Ovary (tissue), 9 donors: ENCODE measurements around the gene PODXL. TPM values are rescaled to one million over a fixed set of nuclear protein-coding genes. Genes with fewer than 3 reads are reported as not detected.
A peak's percentile ranks its signal among the peaks of the same experiment; 100 is the strongest.

ENCODE experiments used
- DNase-seq, 5 donors: peaks; one replicate each; pipeline ENCODE4 v3.0.0-alpha.2; 2019 to 2020
- H3K27ac ChIP-seq, 2 donors: fragments of 200-600 bp; one replicate each; pipeline versions ENCODE4 v1.5.1 to v1.8.0; 2019 to 2022
- H3K27me3 ChIP-seq: fragments of 200-600 bp; one replicate; pipeline ENCODE4 v1.8.0; 2022
- H3K36me3 ChIP-seq: fragments of 200-600 bp; sonication (generic); one replicate; pipeline ENCODE4 v1.5.1; 2019
- H3K4me1 ChIP-seq: one replicate; pipeline ENCODE4 v1.8.1; 2013; ENCODE audit warnings: mild to moderate bottlenecking, moderate library complexity; ENCODE audit not compliant: insufficient read depth
- H3K4me3 ChIP-seq: fragments of 200-600 bp; sonication (generic); one replicate; pipeline ENCODE4 v1.5.1; 2017
- H3K9me3 ChIP-seq, 2 donors: fragments of 200-600 bp in 1 of 2; sonication (generic) in 1 of 2; one replicate each; pipeline versions ENCODE4 v1.5.1 to v1.8.1; 2013 to 2019; ENCODE audit warnings: mild to moderate bottlenecking in 1 of 2, moderate library complexity in 1 of 2
- CTCF ChIP-seq, 3 donors: fragments of 450-650 bp in 2 of 3; fragments of 200-600 bp in 1 of 3; IDR thresholded peaks; one replicate each; pipeline versions ENCODE4 v1.5.1 to v1.8.0; 2016 to 2022; ENCODE audit warnings: antibody characterized with exemption in 3 of 3, mild to moderate bottlenecking in 1 of 3
- EP300 ChIP-seq: sonication (generic); formaldehyde crosslinking; IDR thresholded peaks from one replicate; pipeline ENCODE4 v1.6.1; 2017; ENCODE audit warnings: antibody characterized with exemption
- POLR2A ChIP-seq: fragments of 450-650 bp; IDR thresholded peaks from one replicate; pipeline ENCODE4 v1.6.1; 2017; ENCODE audit warnings: antibody characterized with exemption, mild to moderate bottlenecking, moderate library complexity
- WGBS, 3 donors: extraction: QIAGEN DNeasy Blood & Tissue Kit in 1 of 3; methylation state at CpG; one replicate each; pipeline versions ENCODE4 v1.1.5 to v1.1.7; 2013 to 2017; 5-methylcytosine and 5-hydroxymethylcytosine counted together
- intact Hi-C, 4 donors: fragments of 100-400 bp; cut with DNase I; formaldehyde crosslinking; loops; one replicate each; pipeline versions ENCODE4 v1.11.0 to v1.15.1; 2022 to 2023
- polyA plus RNA-seq, 2 donors: library from polyadenylated mRNA; stranded (reverse); fragments of 200-250 nt in 1 of 2; fragments of 350-450 nt in 1 of 2; fragmentation: Illumina TruSeq in 1 of 2; extraction: RNeasy Lipid Tissue Mini Kit (QIAGEN cat#74804) in 1 of 2; gene quantifications; one replicate each; pipeline ENCODE4 v1.2.3, GENCODE V29; 2013 to 2014
- total RNA-seq, 7 donors: library from RNA; depleted of rRNA in 2 of 7; stranded (reverse); fragments of >200 nt in 2 of 7; fragmentation: NEBNext Ultra II Directional in 3 of 7; extraction: Animal tissue kit (Norgen Biotek cat#: 25700) in 3 of 7; gene quantifications; one replicate each; pipeline versions ENCODE4 v1.1.0 to v1.2.4, GENCODE V29; 2016 to 2023
- donor health status: DM: no; HTN: no; CAD: no; lungs with moderate emphysema.
- donor health status: DM: no; HTN: no; CAD: no.
- donor health status: Bipolar disorder and iron deficiency.
- donor health status: DM: yes; HTN: yes; CAD: no.
- donor health status: DM: no; HTN: no; CAD: no.
- donor health status: DM: yes; HTN: yes; CAD: no.

The PODXL gene
- total and polyA plus RNA-seq, 9 donors: 13.2 to 85.1 (median 34.8) TPM

DNA sequence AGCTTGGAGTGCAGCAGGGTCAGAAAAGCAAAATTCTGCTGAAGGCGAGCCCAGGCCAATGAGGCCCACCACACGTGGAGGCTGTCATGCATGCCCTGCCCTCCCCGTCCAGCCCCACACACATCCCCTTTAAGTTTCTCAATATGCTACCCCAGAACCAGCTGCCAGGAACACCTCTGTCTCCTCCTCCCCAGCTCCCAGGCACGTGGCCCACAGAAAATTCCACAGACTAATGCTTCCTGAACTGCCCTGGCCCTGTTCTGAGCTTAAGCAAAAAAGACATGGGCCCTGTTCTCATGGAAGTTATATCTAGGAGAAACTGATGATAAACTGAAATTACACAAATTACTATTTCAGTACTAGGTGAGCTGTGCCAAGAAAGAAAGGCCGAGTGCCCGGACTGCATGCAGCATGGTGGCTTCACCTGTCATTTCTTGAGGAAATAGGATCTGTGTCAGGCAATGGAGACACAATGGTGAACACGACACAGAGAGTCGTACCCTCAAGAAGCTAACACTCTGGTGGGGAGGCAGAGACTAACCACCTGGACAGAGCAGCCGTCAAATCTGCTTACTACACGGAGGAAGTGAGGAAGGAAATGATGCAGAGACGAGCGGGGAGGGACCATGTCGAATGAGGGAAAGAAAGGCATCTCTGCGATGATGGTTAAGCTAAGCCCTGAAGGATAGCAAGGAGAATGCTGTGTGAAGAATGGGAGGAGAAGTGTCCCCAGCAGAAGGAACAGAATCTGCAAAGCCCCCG, 44.5 kb downstream of the PODXL start:
- WGBS, 3 donors: 65 to 74% (median 69%) methylated on average over 15 of the region's 15 CpGs
- intact Hi-C loops: loop anchor here in 1 of 4 donors (10.0 kb wide), 1 partner anchor 617 kb away; no protein-coding TSS in a partner anchor
- Histone ChIP-seq H3K4me1 (peaks cover 2% of the 10 kb centered on the region), H3K4me3 (no peak overlapping the region), H3K27ac (no peak overlapping the region), H3K27me3 (no peaks in the 10 kb centered on the region), H3K9me3 (no peaks in the 10 kb centered on the region), H3K36me3 (no peaks in the 10 kb centered on the region)
- peak in 2 of 5 donors; percentile 42 to 52 for DNase-seq
- TF ChIP-seq CTCF (IDR thresholded peaks at IDR 0.05): no peak
- TF ChIP-seq EP300: no peak
- TF ChIP-seq POLR2A: no peak

GRCh38 chr7:131511071-131511470, 45.4 kb downstream of the PODXL start:
- TF ChIP-seq EP300 (no peak), POLR2A (no peak), CTCF (IDR thresholded peaks at IDR 0.05) (no peak)
- H3K4me3 ChIP-seq: no peak overlapping the region
- peak in 1 of 5 donors; percentile 32 for DNase-seq
- no peak overlapping the region for H3K27ac ChIP-seq
- intact Hi-C loops: loop anchor here in 1 of 4 donors (10.0 kb wide), 1 partner anchor 616 kb away; no protein-coding TSS in a partner anchor
- no peaks in the 10 kb centered on the region for H3K36me3 ChIP-seq
- no peaks in the 10 kb centered on the region for H3K9me3 ChIP-seq
- H3K27me3 ChIP-seq: no peaks in the 10 kb centered on the region
- peaks cover 2% of the 10 kb centered on the region for H3K4me1 ChIP-seq
- 83 to 90% (median 86%) methylated on average over 9 of the region's 9 CpGs for WGBS, 3 donors

DNA sequence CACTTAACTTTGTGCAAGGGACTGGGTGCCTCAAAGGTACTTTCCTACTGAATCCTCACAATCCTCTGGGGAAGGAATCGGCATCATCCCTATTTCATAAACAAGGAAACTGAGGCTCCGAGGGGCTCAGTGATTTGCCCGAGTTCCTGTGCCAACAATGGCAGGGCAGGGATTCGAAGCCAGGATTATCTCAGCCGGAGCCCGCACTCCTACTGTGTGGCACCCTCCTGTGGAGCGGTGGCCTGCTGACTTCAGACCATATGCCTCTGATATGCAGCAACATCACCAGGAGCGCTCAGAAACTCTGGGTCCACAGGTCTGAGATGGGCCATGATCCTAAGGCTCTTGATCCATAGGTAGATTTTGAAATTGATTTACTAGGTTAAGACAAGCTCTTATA, 46.6 kb downstream of the PODXL start:
- DNase-seq: peak in 1 of 5 donors; percentile 33
- no peaks in the 10 kb centered on the region for H3K36me3 ChIP-seq
- H3K4me3 ChIP-seq: no peak overlapping the region
- no peaks in the 10 kb centered on the region for H3K27me3 ChIP-seq
- intact Hi-C loops: loop anchor here in 3 of 4 donors (2.0 to 10.0 kb wide), 5 partner anchors 143 to 615 kb away; no protein-coding TSS in a partner anchor
- 94 to 99% (median 96%) methylated on average over 8 of the region's 8 CpGs for WGBS, 3 donors
- no peak overlapping the region for H3K27ac ChIP-seq
- TF ChIP-seq EP300 (no peak), POLR2A (no peak), CTCF (IDR thresholded peaks at IDR 0.05) (no peak)
- peaks cover 2% of the 10 kb centered on the region for H3K4me1 ChIP-seq
- no peaks in the 10 kb centered on the region for H3K9me3 ChIP-seq

DNA sequence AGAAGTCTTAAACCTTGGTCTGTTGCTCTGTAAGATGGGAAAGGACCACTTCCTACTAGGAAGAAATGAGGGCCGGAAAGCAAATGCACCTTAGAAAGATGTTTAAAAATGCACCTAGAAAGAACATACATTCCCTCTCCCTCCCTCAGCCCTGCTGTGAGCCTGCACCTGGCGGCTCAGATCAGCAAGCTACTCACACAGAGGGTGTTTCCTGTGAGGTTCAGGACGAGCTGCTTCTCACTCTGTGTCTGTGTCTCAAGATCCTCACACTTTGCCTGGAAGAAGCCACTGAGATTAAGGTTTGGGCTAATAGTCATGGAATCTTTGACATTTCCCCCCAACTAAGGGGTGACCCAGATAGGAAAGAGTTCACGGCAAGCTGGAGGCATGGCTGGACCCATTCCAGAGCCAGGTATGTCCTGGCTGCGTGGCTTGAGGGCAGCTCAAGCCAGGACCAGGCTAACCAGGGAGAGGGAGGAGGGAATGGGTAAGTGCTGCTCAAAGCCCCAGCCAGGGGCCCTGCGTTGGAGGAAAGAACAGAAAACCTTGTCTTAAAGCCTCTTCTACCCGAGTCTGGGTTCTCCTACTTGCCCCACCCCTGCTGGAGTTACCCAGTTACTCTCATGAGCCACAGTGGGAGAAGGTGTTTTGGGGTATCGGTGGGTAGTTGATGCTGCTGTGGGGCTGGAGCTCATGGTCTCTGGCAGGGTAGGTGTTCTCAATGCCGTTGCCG, 47.5 kb downstream of the PODXL start:
- Histone ChIP-seq H3K27me3 (no peaks in the 10 kb centered on the region), H3K4me1 (peaks cover 2% of the 10 kb centered on the region), H3K4me3 (no peak overlapping the region), H3K9me3 (no peaks in the 10 kb centered on the region), H3K36me3 (no peaks in the 10 kb centered on the region), H3K27ac (no peak overlapping the region)
- WGBS, 3 donors: 76 to 85% (median 78%) methylated on average over 10 of the region's 10 CpGs
- TF ChIP-seq EP300: no peak
- no peak for TF ChIP-seq CTCF (IDR thresholded peaks at IDR 0.05)
- no peak for TF ChIP-seq POLR2A
- DNase-seq: peak in 1 of 5 donors; percentile 29
- intact Hi-C loops: loop anchor here in 3 of 4 donors (2.0 to 10.0 kb wide), 4 partner anchors 143 to 434 kb away; no protein-coding TSS in a partner anchor
